H1 (cell line): Measurements from ENCODE around the gene SPAG4. TPM values are rescaled to one million over a fixed set of nuclear protein-coding genes. Genes with fewer than 3 reads are reported as not detected.

ENCODE experiments used
- CHD1 ChIP-seq: IDR thresholded peaks from 2 replicates; pipeline ENCODE4 v1.6.1; 2012; ENCODE audit warnings: low read depth, low read length, improper control_type of control experiment
- CHD2 ChIP-seq: IDR thresholded peaks from 2 replicates; pipeline ENCODE4 v1.6.1; 2012; ENCODE audit warnings: low read length, improper control_type of control experiment
- CTBP2 ChIP-seq: IDR thresholded peaks from 2 replicates; pipeline ENCODE4 v1.7.0; 2011; ENCODE audit warnings: borderline replicate concordance, mild to moderate bottlenecking, moderate library complexity, mixed read lengths, low read length; ENCODE audit not compliant: insufficient read depth, insufficient read length
- EZH2 ChIP-seq: fragments of 200-600 bp; sonication (generic); IDR thresholded peaks from 2 replicates; pipeline ENCODE4 v1.7.1; 2012; ENCODE audit warnings: low read depth, mild to moderate bottlenecking, moderate library complexity, low read length, inconsistent platforms; ENCODE audit not compliant: severe bottlenecking
- GABPA ChIP-seq: IDR thresholded peaks from 2 replicates; pipeline ENCODE4 v1.6.1; 2011; ENCODE audit warnings: mild to moderate bottlenecking, low read length, moderate library complexity, borderline replicate concordance; ENCODE audit not compliant: insufficient read depth
- HDAC2 ChIP-seq, 2 experiments: fragments of 300-600 bp in 1 of 2; sonication (generic) in 1 of 2; IDR thresholded peaks; 2 replicates each; pipeline ENCODE4 v1.6.1; 2011 to 2012; ENCODE audit warnings: low read depth in 2 of 2, low read length in 2 of 2, mild to moderate bottlenecking in 2 of 2, moderate library complexity in 2 of 2, borderline replicate concordance in 1 of 2, inconsistent platforms in 1 of 2
- HDAC6 ChIP-seq: IDR thresholded peaks from one replicate; pipeline ENCODE4 v1.7.1; 2012; ENCODE audit warnings: low read depth, mild to moderate bottlenecking, inconsistent platforms, low read length, moderate library complexity
- JUND ChIP-seq: IDR thresholded peaks from 2 replicates; pipeline ENCODE4 v1.6.1; 2011; ENCODE audit warnings: mild to moderate bottlenecking, improper control_type of control experiment, low read length
- KDM4A ChIP-seq: IDR thresholded peaks from one replicate; pipeline ENCODE4 v1.7.1; 2012; ENCODE audit warnings: low read depth, mild to moderate bottlenecking, moderate library complexity, low read length, inconsistent platforms; ENCODE audit not compliant: severe bottlenecking
- KDM5A ChIP-seq: fragments of 200-600 bp; IDR thresholded peaks from 2 replicates; pipeline ENCODE4 v1.7.1; 2012; ENCODE audit warnings: mild to moderate bottlenecking, low read length, inconsistent platforms, mixed read lengths
- PHF8 ChIP-seq: fragments of 200-600 bp; sonication (generic); conservative IDR thresholded peaks from 2 replicates; pipeline ENCODE4 v1.7.1; 2012; ENCODE audit warnings: low read depth, mild to moderate bottlenecking, inconsistent platforms, low read length, moderate library complexity
- POLR2AphosphoS5 ChIP-seq: IDR thresholded peaks from 2 replicates; pipeline ENCODE4 v1.6.1; 2011; ENCODE audit warnings: low read depth, low read length
- RFX5 ChIP-seq: IDR thresholded peaks from 2 replicates; pipeline ENCODE4 v1.6.1; 2011; ENCODE audit warnings: low read depth, low read length, improper control_type of control experiment, borderline replicate concordance
- RXRA ChIP-seq: IDR thresholded peaks from 2 replicates; pipeline ENCODE4 v1.6.1; 2011; ENCODE audit warnings: low read depth, mild to moderate bottlenecking, low read length, moderate library complexity; ENCODE audit not compliant: insufficient read depth
- SIRT6 ChIP-seq: IDR thresholded peaks from one replicate; pipeline ENCODE4 v1.7.1; 2012; ENCODE audit warnings: low read length, inconsistent platforms
- SIX5 ChIP-seq: IDR thresholded peaks from 2 replicates; pipeline ENCODE4 v1.6.1; 2011; ENCODE audit warnings: mild to moderate bottlenecking, low read depth, low read length
- SP1 ChIP-seq: IDR thresholded peaks from 2 replicates; pipeline ENCODE4 v1.6.1; 2011; ENCODE audit warnings: low read depth, low read length
- SUZ12 ChIP-seq: fragments of 200-600 bp; sonication (generic); IDR thresholded peaks from 2 replicates; pipeline ENCODE4 v1.6.1; 2012; ENCODE audit warnings: mild to moderate bottlenecking, inconsistent platforms, low read length, moderate library complexity, mixed read lengths
- TAF1 ChIP-seq: IDR thresholded peaks from 2 replicates; pipeline ENCODE4 v1.6.1; 2011; ENCODE audit warnings: mild to moderate bottlenecking, low read depth, low read length
- TAF7 ChIP-seq: optimal IDR thresholded peaks from 2 replicates; pipeline ENCODE3; 2011; ENCODE audit warnings: low read depth, mild to moderate bottlenecking, inconsistent platforms, low read length, moderate library complexity, borderline replicate concordance
- TEAD4 ChIP-seq: IDR thresholded peaks from 2 replicates; pipeline ENCODE4 v1.6.1; 2012; ENCODE audit warnings: low read depth, low read length, inconsistent platforms, mixed read lengths
- USF2 ChIP-seq: IDR thresholded peaks from 2 replicates; pipeline ENCODE4 v1.6.1; 2011; ENCODE audit warnings: low read length, improper control_type of control experiment
- YY1 ChIP-seq: IDR thresholded peaks from 2 replicates; pipeline ENCODE4 v1.6.1; 2011; ENCODE audit warnings: low read depth, mild to moderate bottlenecking, low read length
- polyA plus RNA-seq, 7 experiments: library from polyadenylated mRNA; depleted of rRNA in 3 of 7; stranded (reverse) in 5 of 7; unstranded in 2 of 7; fragments of >200 nt in 5 of 7; fragments of 200-250 nt in 2 of 7; gene quantifications; 1 replicate in 5 of 7; 2 replicates in 1 of 7; 4 replicates in 1 of 7; pipeline versions ENCODE4 v1.2.1 to v1.2.3, GENCODE V29; 2011 to 2013; ENCODE audit warnings: missing spikeins in 2 of 7, mixed read lengths in 2 of 7
- total RNA-seq: library from RNA; stranded (reverse); fragmentation: NEBNext Ultra II Directional; extraction: Animal tissue kit (Norgen Biotek cat#: 25700); gene quantifications from 2 replicates; pipeline ENCODE4 v1.2.1, GENCODE V29; 2021

Gene SPAG4
- total and polyA plus RNA-seq, 2 of the 8 experiments (the other 6 are each of a cell fraction or from before 2014, with no cell fraction given), result 2.4 to 6.0 TPM

- TF ChIP-seq RXRA (no peak), KDM5A (no peak), CHD1 (no peak; the same call in 1 of the 2 replicates), SIX5 (no peak), USF2 (no peak), GABPA (no peak), JUND (no peak), CTBP2 (no peak), TEAD4 (no peak), CHD2 (no peak), TAF7 (peak; percentile 19), SP1 (no peak), SIRT6 (no peak), SUZ12 (no peak), TAF1 (peak; percentile 75), YY1 (no peak), KDM4A (no peak), EZH2 (no peak), HDAC6 (no peak), RFX5 (no peak), PHF8 (no peak), POLR2AphosphoS5 (peak; percentile 71; the same call in 1 of the 2 replicates), HDAC2 (IDR thresholded peaks at IDR 0.05; ENCODE audit: borderline replicate concordance in 1 of 2, low read depth in 2 of 2, low read length in 2 of 2) (no peak)
Observed at GRCh38 chr20:35663516-35664465, 48.2 kb downstream of the SPAG4 start (continued).
